ENCODE results near the gene SPHKAP. TPM values are rescaled to one million over a fixed set of nuclear protein-coding genes. Genes with fewer than 3 reads are reported as not detected.

SPHKAP gene
- total and polyA plus RNA-seq, 3 donors from 2014 or later, result 0.22 to 1.5 (median 0.87) TPM

GRCh38 chr2:228072669-228073068 lies 108.8 kb downstream of the SPHKAP start:
- 87 to 90% methylated on average over 3 of the region's 3 CpGs for WGBS, 2 donors
- Histone ChIP-seq H3K27me3 (no peaks in the 10 kb centered on the region), H3K36me3 (ENCODE audit: low read depth, missing control alignments) (no peaks in the 10 kb centered on the region), H3K27ac (no peak overlapping the region), H3K9me3 (no peaks in the 10 kb centered on the region), H3K4me3 (no peak overlapping the region), H3K4me1 (no peaks in the 10 kb centered on the region)
- intact Hi-C loops (cut with DNase I; ENCODE audit: low total_unique reads), result no loop called here
- DNase-seq, result no peak
- TF ChIP-seq, protein P1, sequence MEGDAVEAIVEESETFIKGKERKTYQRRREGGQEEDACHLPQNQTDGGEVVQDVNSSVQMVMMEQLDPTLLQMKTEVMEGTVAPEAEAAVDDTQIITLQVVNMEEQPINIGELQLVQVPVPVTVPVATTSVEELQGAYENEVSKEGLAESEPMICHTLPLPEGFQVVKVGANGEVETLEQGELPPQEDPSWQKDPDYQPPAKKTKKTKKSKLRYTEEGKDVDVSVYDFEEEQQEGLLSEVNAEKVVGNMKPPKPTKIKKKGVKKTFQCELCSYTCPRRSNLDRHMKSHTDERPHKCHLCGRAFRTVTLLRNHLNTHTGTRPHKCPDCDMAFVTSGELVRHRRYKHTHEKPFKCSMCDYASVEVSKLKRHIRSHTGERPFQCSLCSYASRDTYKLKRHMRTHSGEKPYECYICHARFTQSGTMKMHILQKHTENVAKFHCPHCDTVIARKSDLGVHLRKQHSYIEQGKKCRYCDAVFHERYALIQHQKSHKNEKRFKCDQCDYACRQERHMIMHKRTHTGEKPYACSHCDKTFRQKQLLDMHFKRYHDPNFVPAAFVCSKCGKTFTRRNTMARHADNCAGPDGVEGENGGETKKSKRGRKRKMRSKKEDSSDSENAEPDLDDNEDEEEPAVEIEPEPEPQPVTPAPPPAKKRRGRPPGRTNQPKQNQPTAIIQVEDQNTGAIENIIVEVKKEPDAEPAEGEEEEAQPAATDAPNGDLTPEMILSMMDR (IDR thresholded peaks at IDR 0.05), result no peak
- TF ChIP-seq POLR2A (IDR thresholded peaks at IDR 0.05), result no peak

- H3K9me3 ChIP-seq, result no peaks in the 10 kb centered on the region
- no peaks in the 10 kb centered on the region for H3K36me3 ChIP-seq (ENCODE audit: low read depth, missing control alignments)
- no peak overlapping the region for H3K27ac ChIP-seq
- no peaks in the 10 kb centered on the region for H3K4me1 ChIP-seq
- intact Hi-C loops (cut with DNase I; ENCODE audit: low total_unique reads), result no loop called here
- H3K27me3 ChIP-seq, result no peaks in the 10 kb centered on the region
- no peak overlapping the region for H3K4me3 ChIP-seq
- WGBS, 2 donors, result 74 to 75% methylated on average over 1 of the region's 1 CpG
- TF ChIP-seq POLR2A (IDR thresholded peaks at IDR 0.05), result no peak
- TF ChIP-seq, protein P1 (IDR thresholded peaks at IDR 0.05), result no peak
- DNase-seq, result no peak
Observed at GRCh38 chr2:228067309-228067708, 114.2 kb downstream of the SPHKAP start.

- Histone ChIP-seq H3K9me3 (no peaks in the 10 kb centered on the region), H3K36me3 (ENCODE audit: low read depth, missing control alignments) (no peaks in the 10 kb centered on the region), H3K4me1 (no peaks in the 10 kb centered on the region), H3K27ac (no peak overlapping the region), H3K27me3 (no peaks in the 10 kb centered on the region), H3K4me3 (no peak overlapping the region)
- TF ChIP-seq POLR2A (IDR thresholded peaks at IDR 0.05), result no peak
- TF ChIP-seq, protein P1 (IDR thresholded peaks at IDR 0.05), result no peak
- WGBS, 2 donors, result 70 to 76% methylated on average over 5 of the region's 5 CpGs
- no peak for DNase-seq
- intact Hi-C loops (cut with DNase I; ENCODE audit: low total_unique reads), result no loop called here
Observed at GRCh38 chr2:228066126-228066798, 115.2 kb downstream of the SPHKAP start.

DNA sequence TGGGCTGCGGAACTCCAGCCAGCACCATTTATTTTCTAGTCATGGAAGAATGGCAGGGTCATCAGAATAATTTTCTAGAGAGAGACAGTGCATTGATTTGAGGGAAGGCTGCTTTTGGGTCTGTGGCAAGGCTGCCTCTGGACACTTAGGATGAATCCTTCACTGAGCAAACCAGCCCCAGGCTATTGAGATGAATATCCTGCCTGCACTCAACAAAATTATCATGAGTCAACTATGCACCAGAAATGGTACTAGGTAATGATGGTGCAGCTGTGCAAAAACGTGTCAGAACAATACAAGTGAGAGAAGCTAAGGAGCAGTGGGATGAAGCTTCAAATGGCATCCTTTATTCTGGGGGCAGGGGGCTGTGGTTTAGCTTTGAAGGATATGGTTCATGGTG lies 115.8 kb downstream of the SPHKAP start:
- no peaks in the 10 kb centered on the region for H3K4me1 ChIP-seq
- no peaks in the 10 kb centered on the region for H3K27me3 ChIP-seq
- WGBS, 2 donors, result 81 to 83% methylated on average over 2 of the region's 2 CpGs
- no peaks in the 10 kb centered on the region for H3K36me3 ChIP-seq (ENCODE audit: low read depth, missing control alignments)
- intact Hi-C loops (cut with DNase I; ENCODE audit: low total_unique reads), result no loop called here
- H3K9me3 ChIP-seq, result no peaks in the 10 kb centered on the region
- no peak for TF ChIP-seq POLR2A (IDR thresholded peaks at IDR 0.05)
- TF ChIP-seq, protein P1 (IDR thresholded peaks at IDR 0.05), result no peak
- DNase-seq, result no peak
- H3K4me3 ChIP-seq, result no peak overlapping the region
- H3K27ac ChIP-seq, result no peak overlapping the region

GRCh38 chr2:228064796-228065315 lies 116.6 kb downstream of the SPHKAP start:
- H3K36me3 ChIP-seq (ENCODE audit: low read depth, missing control alignments), result no peaks in the 10 kb centered on the region
- H3K27me3 ChIP-seq, result no peaks in the 10 kb centered on the region
- no peak overlapping the region for H3K4me3 ChIP-seq
- TF ChIP-seq, protein P1 (IDR thresholded peaks at IDR 0.05), result no peak
- TF ChIP-seq POLR2A (IDR thresholded peaks at IDR 0.05), result no peak
- DNase-seq, result no peak
- intact Hi-C loops (cut with DNase I; ENCODE audit: low total_unique reads), result no loop called here
- no peak overlapping the region for H3K27ac ChIP-seq
- no peaks in the 10 kb centered on the region for H3K4me1 ChIP-seq
- no peaks in the 10 kb centered on the region for H3K9me3 ChIP-seq

Measured in testis (tissue), 3 donors.